Stimulated activated CD8-positive, alpha-beta memory T cell treated with anti-CD3 and anti-CD28 coated beads, Interleukin-7, amount 100 ng/mL, for 1 hour (primary cell): ENCODE measurements around the gene FERMT2.
"Not testable (repeated sequence)": the region's sequence is repeated elsewhere in the genome, so short reads cannot be mapped to it uniquely, and the experiment has no call there.

ENCODE experiments used
- DNase-seq, 2 donors: peaks; one replicate each; pipeline ENCODE4 v3.0.0-alpha.2; 2020; ENCODE audit warnings: low read depth in 2 of 2

Gene FERMT2

GRCh38 chr14:52948039-52948438, 2.8 kb downstream of the FERMT2 start:
- DNase-seq = no peak

GRCh38 chr14:52944254-52944653, 6.6 kb downstream of the FERMT2 start:
- no peak for DNase-seq

- no peak for DNase-seq
Observed at GRCh38 chr14:52939427-52939826, 11.4 kb downstream of the FERMT2 start.

- no peak for DNase-seq
Observed at GRCh38 chr14:52937869-52938268, 13.0 kb downstream of the FERMT2 start.

- DNase-seq = no peak
Observed at GRCh38 chr14:52937306-52937705, 13.5 kb downstream of the FERMT2 start.

- DNase-seq = no peak
Observed at GRCh38 chr14:52936437-52936836, 14.4 kb downstream of the FERMT2 start.

GRCh38 chr14:52935833-52936232, 15.0 kb downstream of the FERMT2 start:
- DNase-seq = no peak

- DNase-seq = no peak
Observed at GRCh38 chr14:52934762-52935161, 16.1 kb downstream of the FERMT2 start.

GRCh38 chr14:52929192-52929807, 21.6 kb downstream of the FERMT2 start:
- no peak for DNase-seq

GRCh38 chr14:52926953-52927352, 23.9 kb downstream of the FERMT2 start:
- no peak for DNase-seq

GRCh38 chr14:52923902-52924575, 26.8 kb downstream of the FERMT2 start:
- no peak for DNase-seq

- DNase-seq = no peak
Observed at GRCh38 chr14:52922656-52923055, 28.2 kb downstream of the FERMT2 start.

GRCh38 chr14:52922059-52922458, 28.8 kb downstream of the FERMT2 start:
- DNase-seq = no peak

- DNase-seq = not testable (repeated sequence)
Observed at GRCh38 chr14:52920411-52920810, 30.4 kb downstream of the FERMT2 start.

GRCh38 chr14:52919971-52920370, 30.9 kb downstream of the FERMT2 start:
- DNase-seq = no peak

GRCh38 chr14:52918486-52918885, 32.4 kb downstream of the FERMT2 start:
- no peak for DNase-seq

GRCh38 chr14:52917735-52918134, 33.1 kb downstream of the FERMT2 start:
- no peak for DNase-seq

GRCh38 chr14:52914295-52914694, 36.6 kb downstream of the FERMT2 start:
- DNase-seq = no peak

- no peak for DNase-seq
Observed at GRCh38 chr14:52913271-52913670, 37.6 kb downstream of the FERMT2 start.

- DNase-seq = no peak
Observed at GRCh38 chr14:52911904-52912303, 38.9 kb downstream of the FERMT2 start.

GRCh38 chr14:52910572-52910971, 40.3 kb downstream of the FERMT2 start:
- DNase-seq = no peak

- no peak for DNase-seq
Observed at GRCh38 chr14:52907949-52908348, 42.9 kb downstream of the FERMT2 start.

- DNase-seq = no peak
Observed at GRCh38 chr14:52906141-52906601, 44.7 kb downstream of the FERMT2 start.
